NCI-H510A (cell line): ENCODE results near the gene AR.
"Not testable (repeated sequence)": the region's sequence is repeated elsewhere in the genome, so short reads cannot be mapped to it uniquely, and the experiment has no call there.

Source experiments
- DNase-seq: peaks from one replicate; lab custom pipeline; 2025; lab: John Stamatoyannopoulos, UW

AR gene

DNA sequence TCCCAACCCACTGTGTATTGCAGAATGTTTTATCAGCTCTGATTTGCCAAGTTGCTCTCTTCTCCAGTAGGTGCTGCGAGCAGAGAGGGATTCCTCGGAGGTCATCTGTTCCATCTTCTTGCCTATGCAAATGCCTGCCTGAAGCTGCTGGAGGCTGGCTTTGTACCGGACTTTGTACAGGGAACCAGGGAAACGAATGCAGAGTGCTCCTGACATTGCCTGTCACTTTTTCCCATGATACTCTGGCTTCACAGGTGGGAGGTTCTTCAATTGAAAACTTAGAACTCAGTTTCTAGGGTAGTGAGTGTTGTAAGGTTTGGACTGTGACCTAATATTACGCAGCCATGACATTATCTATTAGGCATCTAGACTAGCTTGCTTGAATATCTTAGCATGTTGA lies 24.9 kb downstream of the AR start:
- no peak for DNase-seq

DNA sequence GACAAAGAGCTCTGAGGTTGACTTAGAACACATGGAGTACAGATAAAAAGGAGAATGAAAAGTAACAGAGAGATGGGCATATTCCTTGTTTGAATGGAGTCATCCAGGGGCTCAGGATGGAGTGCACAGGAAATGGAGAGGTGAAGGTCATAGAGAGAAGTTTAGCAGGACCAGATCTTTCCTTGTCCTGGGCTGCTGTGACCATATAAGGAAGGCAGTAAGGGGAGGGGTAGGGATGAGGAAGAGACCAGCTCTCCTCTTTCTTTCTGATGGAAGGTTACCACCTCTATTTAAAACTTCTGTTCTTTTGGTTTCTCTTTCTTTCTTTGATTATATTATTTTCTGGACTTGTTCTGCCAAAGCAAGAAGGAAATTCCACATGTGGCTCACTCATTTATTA lies 27.0 kb downstream of the AR start:
- no peak for DNase-seq

DNA sequence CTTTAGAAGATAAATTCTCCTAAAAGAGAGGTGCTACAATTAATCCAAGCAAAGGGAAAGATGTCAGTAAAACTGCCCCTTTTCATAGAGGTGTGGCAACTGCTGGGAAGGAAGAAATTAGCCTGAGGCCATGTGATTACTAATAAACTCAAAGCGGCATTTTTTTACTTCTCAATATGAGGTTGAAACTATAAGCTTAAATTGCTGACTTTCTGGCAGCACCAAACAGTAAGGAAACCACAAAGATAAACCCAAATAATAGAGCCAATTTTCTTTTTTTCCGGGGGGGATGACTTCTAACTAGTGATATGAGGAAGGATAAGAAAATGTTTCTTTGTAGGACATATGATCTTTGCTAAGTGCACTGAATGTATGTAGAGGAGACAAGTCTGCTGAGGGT lies 30.9 kb downstream of the AR start:
- DNase-seq: no peak

DNA sequence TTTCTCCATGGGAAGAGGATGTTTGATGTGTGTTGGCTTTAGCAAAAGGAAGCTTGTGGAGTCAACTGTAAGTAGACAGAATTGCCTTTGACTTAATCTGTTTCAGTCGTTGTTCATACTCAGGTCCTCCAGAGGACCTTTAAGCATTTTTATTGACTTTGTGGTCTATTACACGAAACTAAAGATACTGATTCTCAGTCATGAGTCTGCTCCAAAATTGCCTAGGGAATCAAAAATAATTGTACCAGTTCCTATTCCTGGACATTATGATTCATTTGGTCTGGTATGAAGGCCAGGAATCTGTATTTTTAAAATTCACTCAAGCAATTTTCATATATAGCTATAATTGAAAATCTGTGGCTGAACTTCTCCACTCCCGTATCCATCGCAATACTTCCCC lies 38.6 kb downstream of the AR start:
- no peak for DNase-seq

DNA sequence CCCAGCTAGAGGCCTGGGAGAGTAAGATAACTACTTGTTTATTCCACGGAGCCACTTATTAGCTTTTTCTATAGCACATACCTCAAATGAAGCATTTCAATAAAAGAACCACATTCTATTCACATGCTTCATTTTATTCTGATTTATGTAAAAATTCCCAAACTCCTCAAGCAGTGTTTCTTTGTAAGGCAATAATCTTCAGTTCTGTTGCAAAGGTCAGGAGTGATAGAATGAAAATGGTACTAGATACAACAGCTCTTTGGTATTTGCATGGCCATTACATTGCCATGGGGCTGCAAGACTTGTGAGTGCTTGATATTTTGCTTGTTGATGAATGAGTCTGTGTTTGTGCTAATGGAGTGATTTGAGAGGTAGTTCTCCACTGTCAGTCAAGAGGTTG lies 39.4 kb downstream of the AR start:
- no peak for DNase-seq

DNA sequence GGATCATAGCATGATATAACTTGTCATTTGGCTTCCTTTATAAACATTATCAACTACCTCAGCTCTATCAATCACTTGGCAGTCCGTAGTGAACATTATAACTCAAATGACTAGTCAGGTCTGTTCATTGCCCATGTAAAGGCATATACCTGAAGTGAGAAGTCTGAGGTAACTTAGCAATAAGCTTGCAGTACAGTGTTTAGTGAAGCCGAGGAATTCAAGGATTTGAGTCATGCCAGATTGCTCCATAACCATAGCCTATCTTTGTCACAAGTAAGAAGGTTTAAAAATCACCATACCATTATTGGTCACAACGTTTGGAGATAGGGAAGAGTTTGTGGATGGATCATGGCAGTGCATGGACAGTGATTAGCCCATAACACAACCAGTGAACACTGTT lies 41.6 kb downstream of the AR start:
- DNase-seq: no peak

DNA sequence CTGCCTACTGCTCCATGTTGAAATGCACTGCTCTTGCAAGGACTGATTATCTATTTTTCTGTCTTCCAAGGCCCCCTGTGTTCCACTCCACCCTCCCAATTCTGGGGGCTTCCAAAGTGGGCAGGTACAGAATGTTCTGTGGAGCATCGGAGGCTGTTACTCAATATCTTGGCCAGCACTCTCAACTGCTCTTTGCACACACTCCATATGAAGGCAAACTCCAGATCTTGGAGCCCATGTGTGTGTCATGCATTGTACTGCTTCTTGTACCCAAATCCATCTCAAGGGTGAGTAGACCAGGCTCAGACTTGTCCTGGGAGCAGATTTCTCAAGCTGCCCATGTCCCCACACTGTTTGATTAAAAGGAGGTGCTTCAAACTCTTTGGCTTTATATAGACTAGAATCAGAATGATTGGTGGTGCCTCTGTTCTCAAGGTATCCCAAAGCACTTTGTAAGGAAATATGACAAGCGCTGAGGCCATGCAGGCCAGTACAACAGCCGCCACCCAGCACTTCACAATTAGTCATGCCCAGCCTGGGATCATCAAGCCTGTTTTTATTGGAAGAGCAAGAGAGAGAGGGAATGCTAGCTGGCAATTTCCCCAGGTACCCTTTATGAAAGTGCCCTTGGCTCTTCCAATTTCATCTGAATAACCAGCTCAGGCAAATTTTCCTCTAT lies 44.3 kb downstream of the AR start:
- no peak for DNase-seq

DNA sequence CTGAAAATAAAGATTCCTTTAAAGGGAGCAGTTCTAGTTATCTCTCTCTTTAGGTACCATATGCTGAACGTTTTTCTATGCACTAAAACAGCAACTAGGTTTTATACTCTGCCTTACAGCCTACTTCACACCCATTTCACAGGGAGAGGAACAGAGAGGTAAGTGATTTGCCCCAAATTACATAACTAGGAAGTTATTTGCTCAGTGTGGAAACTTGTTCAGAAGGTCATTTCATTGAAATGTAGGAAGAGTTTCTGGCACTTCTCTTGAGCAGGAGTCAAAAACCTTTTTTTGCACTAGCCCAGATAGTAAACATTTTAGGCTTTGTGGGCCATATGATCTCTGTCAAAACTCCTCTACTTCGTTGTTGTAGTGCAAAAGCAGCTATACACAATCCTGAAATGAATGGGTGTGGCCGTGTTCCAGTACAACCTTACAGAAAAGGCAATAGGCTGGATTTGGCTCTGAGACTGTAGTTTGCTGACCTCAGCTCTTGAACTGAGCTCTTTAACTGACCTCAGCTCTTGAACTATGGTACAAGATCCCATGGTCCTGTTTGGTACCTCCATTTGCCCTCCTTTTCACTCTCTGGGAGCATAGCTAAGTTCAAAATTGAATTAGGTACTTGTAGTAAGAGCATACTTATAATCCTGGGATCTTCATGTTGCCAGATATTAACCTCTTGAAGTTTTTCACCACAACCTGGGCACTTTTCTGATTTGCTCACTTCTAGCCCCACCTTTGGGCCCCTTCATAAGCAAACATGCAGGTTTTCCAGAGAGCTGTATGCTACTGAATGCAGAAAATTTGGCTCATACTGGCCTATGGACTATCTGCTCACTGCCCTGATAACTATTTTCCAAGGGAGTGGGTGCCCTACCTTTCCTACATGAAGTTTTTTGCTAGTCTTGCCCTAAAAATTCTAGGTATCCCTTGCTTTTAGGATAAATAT lies 53.3 kb downstream of the AR start:
- no peak for DNase-seq

DNA sequence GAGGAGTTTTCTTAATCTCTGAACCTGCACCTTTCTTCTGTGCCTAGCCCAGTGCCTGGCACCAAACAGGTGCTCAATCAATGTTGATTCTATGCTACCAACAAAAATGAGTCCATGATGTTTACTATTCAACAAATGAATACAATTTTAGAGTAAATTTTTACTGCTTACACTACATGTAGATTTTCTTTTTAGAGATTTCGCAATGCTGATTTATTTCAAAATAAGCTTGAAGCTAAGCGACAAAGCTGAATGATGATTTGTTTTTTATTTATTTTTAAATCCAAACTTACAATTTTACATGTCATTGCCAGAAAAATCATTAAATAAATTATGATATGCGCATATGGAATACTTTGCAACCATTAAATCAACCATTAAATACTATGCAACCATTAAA lies 55.7 kb downstream of the AR start:
- DNase-seq: no peak

DNA sequence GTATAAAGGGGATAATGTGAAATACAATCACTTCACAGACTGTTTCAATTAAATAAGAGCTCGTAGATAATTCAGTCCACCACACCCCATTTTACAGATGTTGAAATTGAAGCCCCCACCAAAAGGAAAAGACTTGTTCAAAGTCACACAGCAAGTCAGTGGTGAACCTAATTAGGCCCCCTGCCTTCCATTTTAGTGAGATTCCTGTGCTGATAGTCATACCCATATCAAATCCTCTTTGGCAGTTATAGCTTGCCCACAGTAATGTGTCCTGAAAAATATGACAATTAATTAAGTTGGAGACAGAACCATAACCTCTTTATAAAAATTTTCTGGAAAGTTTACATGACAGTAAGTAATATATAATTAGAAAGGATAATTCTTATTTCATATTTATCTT lies 58.0 kb downstream of the AR start:
- DNase-seq: no peak

DNA sequence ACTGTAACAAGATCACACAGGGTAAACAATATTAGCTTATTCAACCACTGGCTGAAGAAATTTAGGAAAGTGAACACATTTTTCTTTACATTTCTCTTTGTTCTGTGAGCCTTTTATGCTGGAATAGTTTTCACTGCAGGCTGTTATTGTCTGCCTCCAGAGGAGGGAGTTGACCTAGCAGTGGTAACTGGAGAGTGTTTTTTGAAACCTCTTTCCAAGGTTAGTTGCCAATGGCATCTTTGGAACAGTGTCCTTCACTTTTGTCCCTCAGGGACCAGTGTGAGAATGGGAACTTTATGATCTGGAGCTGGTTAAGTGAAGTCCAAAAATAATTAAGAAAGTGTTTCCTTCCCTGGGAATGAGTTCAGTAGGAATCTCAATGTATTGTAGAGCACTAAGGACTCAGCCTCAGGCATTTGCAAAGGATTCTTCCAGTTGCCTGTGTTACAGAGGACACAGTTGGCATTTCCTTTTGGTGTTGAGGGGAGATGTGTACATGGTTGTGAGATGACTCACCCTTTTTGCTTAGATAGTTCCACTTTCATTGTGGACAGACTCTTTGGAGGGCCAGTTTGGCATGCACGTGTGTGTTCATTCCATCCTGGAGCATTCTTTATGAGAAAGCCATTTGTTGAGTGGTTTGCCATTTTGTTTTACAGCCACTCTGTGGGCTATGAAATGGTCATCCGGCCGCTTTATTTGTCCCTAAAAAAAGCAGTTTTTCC lies 61.3 kb downstream of the AR start:
- no peak for DNase-seq

DNA sequence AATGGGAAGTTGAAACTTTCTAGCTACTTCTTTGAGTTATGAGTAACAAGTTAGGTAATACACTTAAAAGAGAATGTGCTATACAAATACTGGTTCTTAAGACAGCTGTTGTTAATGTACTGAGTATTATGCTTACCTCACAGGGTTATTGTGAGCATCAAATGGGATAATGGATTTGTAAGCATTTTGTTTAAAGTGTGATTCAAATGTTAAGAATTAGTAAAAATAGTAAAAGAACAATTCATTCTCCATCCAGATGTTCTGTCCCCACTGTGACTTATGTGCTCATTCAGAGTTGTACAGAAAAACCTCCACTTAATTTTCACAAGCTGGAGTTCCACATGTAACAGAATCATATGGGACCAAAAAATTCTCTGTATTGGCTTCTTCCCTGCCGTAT lies 63.6 kb downstream of the AR start:
- DNase-seq: no peak

DNA sequence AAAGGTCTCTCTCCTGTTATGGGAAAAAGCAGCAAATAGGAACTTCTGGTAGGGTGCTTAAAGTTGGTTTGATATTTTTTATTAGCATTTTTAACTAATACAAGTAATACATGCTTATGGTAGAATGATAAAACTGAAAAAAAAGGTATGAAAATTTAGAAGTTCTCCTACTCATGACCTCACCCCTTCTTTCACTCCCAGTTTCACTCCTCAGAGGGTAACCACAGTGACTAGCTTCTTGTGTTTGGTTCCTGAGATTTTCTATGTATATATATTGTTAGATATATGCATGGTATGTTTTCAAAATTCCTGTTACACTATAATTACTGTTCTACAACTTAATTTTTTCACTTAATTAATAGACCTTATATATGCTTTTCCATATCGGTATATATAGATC lies 66.5 kb downstream of the AR start:
- DNase-seq: no peak

DNA sequence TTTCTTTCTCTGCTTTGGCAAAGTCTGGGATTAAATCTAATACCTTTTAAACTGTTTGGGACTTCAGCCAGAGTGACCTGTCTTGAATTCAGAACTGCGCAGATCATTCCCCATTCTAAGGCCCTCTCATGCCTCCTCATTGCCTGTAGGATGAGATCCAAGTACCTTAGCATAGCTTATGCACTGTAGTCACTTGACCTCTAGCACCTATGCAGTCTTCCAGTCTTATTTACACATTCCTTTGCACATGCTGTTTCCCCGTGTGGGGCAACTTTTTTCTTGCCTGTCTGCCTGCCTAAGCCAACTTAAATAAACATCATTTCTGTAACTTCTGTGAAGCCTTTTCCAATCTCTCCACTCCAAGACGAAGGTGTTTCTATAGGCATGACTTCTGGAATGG lies 68.4 kb downstream of the AR start:
- no peak for DNase-seq

DNA sequence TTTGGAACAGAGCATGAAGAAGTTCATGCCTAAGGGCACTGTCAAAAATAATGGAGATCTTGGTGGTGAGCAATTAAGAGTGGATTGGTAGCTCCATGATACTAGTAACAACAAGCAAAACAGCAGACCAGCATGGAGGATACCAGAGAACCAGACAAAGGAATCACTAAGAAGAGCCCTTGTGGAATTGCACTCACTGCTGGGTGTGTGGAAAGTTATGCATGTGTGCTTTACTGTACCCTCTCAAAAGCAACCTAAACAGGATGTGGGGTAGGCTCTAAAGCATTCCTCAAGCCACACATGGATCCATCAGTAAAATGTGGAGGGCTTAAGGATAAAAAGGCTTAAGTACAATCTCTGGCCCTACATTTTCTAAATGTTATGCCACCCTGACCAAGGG lies 69.5 kb downstream of the AR start:
- DNase-seq: no peak

DNA sequence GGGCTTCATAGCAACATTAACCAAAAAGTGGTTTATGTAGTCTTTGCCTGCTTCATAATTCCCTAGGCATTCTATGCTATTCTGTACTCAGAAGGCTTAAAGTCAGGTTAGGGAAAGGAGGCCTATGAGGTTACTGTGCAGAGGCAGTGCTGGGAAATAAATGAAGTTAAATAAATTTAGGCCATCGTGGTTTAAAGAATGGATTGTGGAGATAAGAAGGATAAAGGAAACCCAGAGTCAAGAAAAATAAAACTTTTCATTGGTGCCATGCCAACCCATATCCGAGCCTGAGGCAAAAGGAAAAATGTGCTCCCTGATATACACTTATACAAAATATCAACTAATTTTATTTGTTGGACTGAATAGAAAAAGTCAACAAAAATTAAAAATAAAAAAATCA lies 70.2 kb downstream of the AR start:
- no peak for DNase-seq

DNA sequence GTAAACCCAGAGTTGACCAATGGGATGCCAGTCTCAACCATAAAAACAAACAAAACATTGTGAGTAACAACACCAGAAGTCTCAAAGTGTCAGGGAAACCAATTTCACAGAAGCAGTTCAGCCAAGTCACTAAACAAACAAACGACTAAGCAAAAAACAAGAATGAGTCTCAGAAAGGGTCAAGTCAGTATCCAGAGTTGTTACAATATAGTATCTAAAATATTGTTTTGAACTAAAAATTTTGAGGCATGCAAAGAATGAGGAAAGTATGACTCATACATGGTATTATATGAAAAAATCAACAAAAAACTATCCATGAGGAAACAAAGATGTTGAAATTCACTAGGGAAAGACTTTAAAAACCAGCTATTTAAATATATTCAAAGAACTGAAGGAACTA lies 70.6 kb downstream of the AR start:
- no peak for DNase-seq

DNA sequence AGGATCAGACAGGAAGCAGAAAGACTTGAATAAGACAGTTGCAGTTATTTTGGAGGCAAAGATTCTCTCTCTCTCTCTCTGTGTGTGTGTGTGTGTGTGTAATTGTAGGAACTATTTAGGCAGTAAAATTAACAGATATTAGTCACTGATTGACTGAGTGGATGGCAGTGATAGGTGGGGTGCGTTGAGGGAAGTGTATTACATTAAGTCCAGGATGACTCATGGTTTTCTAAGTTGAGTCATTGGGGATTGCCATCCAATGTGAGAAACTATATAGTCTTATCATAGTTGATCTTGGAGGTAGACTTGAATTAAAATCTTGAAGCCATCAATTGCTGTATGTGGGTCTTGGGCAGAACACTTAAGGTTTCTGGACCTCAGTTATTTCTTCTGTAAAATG lies 75.4 kb downstream of the AR start:
- DNase-seq: no peak

DNA sequence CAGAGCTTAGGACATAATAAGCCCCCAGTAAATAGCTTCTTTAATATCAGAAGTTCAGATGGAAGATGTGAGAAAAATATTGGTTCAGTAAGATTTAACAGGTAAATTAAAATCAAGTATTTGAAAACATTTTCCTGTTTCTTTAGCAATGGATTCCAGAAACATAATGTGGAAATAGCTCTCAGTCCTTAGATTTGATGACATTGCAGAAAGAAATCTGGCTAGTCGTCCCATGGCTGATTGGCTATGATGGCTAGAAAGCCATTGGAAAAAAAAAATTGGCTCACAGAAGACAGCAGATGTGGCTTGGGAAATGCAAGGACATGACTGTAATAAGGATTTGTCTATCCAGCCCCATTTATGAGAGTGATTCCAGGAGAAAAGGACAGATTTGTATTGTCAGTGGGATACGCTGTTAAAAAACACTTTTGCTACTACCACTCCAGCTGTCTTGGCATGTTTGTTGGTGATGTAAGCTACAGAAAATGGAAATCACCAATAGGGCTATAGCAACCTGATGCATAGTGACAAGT lies 78.3 kb downstream of the AR start:
- DNase-seq: no peak

DNA sequence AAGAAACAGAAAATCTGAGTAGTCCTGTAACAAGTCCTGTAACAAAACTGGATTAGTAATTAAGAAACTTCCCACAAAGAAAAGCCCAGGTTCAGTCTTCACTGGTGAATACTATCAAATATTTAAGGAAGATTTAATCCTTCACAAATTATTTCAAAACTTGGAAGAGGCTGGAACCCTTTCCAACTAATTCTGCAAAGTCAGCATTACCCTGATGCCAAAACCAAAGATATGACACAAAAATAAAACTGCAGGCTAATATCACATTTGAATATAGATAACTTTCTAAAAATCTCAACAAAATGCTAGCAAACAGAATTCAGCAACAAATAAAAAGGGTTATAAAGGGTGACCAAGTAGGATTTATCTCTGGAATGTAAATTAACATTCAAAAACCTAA lies 80.5 kb downstream of the AR start:
- DNase-seq: no peak

DNA sequence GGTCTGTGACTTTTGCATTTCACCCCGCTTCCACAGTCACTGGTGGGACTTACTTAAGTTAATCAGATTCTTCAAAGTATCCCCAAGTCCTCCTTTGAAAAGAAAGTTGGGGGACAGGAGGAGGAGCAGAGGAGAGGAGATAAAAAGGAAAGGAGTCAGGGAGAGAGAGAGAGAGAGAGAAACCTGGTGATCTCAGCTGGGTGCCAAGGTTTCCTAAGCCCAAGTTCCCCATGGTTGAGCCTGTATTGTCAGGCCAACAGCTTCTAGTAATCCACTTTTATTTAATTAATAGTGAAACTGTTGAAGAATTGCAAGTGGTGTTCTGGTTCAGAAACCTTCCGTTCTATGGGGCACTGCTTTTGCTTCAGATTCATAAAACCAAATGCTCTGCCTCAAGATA lies 91.6 kb downstream of the AR start:
- no peak for DNase-seq

DNA sequence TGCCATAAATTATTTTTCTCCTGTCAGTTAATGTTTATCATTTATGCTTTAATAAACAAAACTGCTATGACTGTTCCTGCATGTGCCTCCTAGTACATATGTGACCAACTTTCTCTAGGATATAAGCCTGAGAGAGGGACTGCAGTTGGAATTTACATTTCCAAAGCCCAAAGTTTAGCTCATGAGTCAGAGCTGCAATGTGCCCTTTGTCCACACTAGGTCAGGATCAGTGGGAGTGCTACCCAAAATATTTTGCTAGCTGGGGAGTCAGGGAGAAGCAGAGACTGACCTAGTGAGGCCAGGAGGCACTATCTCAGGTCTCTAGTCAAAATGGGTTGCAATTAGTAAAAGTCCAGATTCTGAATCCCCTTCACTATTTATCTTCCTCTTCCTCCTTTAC lies 92.7 kb downstream of the AR start:
- no peak for DNase-seq

DNA sequence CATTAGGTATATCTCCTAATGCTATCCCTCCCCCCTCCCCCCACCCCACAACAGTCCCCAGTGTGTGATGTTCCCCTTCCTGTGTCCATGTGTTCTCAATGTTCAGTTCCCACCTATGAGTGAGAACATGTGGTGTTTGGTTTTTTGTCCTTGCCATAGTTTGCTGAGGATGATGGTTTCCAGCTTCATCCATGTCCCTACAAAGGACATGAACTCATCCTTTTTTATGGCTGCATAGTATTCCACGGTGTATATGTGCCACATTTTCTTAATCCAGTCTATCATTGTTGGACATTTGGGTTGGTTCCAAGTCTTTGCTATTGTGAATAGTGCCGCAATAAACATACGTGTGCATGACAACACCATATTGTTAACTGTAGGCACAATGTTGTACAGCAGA lies 93.5 kb downstream of the AR start:
- DNase-seq: not testable (repeated sequence)
